Sigmoid colon (tissue), 3 donors: Measurements from ENCODE around the gene COL5A2.

Experiments used
- POLR2A ChIP-seq, 2 donors: fragments of 450-650 bp; IDR thresholded peaks; one replicate each; pipeline ENCODE4 v1.6.1; 2016; ENCODE audit warnings: antibody characterized with exemption in 2 of 2, mild to moderate bottlenecking in 2 of 2, moderate library complexity in 2 of 2
- TF ChIP-seq, protein P1 (sequence below), 4 experiments: fragments of 450-650 bp in 3 of 4; fragments of 200-600 bp in 1 of 4; IDR thresholded peaks; one replicate each; pipeline ENCODE4 v1.5.1; 2016 to 2019; ENCODE audit warnings: antibody characterized with exemption in 4 of 4, mild to moderate bottlenecking in 3 of 4, moderate library complexity in 2 of 4

DNA sequence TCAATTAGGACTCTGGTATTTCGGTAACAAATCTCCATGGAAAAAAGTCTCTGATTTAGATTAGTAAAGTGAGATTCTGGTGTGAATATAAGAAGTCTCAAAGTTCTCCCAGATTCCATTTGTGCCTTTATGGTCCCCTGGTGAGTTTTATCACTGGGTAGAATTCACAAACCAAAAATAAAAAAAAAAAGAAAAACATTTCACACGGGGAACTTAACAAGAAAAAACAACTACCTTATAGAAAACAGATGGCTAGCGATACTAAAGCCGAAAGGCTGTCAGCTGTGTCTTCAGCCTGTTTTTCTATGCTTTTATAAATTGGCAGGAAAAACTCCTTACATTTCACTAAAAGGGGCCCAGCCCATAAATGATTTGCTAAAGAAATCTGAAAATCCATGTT, 50.6 kb downstream of the COL5A2 start:
- TF ChIP-seq, protein P1, sequence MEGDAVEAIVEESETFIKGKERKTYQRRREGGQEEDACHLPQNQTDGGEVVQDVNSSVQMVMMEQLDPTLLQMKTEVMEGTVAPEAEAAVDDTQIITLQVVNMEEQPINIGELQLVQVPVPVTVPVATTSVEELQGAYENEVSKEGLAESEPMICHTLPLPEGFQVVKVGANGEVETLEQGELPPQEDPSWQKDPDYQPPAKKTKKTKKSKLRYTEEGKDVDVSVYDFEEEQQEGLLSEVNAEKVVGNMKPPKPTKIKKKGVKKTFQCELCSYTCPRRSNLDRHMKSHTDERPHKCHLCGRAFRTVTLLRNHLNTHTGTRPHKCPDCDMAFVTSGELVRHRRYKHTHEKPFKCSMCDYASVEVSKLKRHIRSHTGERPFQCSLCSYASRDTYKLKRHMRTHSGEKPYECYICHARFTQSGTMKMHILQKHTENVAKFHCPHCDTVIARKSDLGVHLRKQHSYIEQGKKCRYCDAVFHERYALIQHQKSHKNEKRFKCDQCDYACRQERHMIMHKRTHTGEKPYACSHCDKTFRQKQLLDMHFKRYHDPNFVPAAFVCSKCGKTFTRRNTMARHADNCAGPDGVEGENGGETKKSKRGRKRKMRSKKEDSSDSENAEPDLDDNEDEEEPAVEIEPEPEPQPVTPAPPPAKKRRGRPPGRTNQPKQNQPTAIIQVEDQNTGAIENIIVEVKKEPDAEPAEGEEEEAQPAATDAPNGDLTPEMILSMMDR (IDR thresholded peaks at IDR 0.05) = no peak
- TF ChIP-seq POLR2A (IDR thresholded peaks at IDR 0.05) = no peak
